ENCODE data around the gene NT5C1A.

DNA sequence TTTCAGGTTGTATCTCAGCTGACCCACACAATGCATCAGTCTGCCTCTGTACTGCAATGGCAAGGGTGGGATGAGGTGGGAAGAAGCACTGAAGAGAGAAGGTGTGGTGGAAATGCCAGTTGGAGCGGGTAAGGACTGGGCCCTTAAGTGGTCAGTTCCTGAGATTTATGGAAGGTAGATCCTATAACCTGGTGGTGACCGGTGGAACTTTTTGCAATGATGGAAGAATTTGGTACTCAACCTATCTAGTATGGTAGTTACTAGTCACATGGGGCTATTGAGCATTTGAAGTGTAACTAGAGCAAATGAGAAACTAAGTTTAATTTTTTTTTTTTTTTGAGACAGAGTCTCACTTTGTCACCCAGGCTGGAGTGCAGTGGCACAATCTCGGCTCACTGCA lies 27.5 kb upstream of the NT5C1A start:
- TF ChIP-seq, protein P1, sequence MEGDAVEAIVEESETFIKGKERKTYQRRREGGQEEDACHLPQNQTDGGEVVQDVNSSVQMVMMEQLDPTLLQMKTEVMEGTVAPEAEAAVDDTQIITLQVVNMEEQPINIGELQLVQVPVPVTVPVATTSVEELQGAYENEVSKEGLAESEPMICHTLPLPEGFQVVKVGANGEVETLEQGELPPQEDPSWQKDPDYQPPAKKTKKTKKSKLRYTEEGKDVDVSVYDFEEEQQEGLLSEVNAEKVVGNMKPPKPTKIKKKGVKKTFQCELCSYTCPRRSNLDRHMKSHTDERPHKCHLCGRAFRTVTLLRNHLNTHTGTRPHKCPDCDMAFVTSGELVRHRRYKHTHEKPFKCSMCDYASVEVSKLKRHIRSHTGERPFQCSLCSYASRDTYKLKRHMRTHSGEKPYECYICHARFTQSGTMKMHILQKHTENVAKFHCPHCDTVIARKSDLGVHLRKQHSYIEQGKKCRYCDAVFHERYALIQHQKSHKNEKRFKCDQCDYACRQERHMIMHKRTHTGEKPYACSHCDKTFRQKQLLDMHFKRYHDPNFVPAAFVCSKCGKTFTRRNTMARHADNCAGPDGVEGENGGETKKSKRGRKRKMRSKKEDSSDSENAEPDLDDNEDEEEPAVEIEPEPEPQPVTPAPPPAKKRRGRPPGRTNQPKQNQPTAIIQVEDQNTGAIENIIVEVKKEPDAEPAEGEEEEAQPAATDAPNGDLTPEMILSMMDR (IDR thresholded peaks at IDR 0.05; ENCODE audit: poor library complexity), result no peak
- no peak for TF ChIP-seq EZH2 (IDR thresholded peaks at IDR 0.05; ENCODE audit: borderline replicate concordance)

Measured in hepatocyte (in vitro differentiated cells).